CD4-positive, alpha-beta memory T cell (primary cell): Measurements from ENCODE around the gene C19orf44. TPM values are rescaled to one million over a fixed set of nuclear protein-coding genes. Genes with fewer than 3 reads are reported as not detected.
A peak's percentile ranks its signal among the peaks of the same experiment; 100 is the strongest.
"Not testable (repeated sequence)": the region's sequence is repeated elsewhere in the genome, so short reads cannot be mapped to it uniquely, and the experiment has no call there.

Experiments used
- CTCF ChIA-PET: fragments of 350-600 bp; sonication (Branson Sonifier 250); formaldehyde crosslinking; loops from one replicate; lab custom pipeline; 2021; ENCODE audit warnings: inconsistent platforms; ENCODE audit not compliant: partially characterized antibody; lab: Charles Lee
- POLR2A ChIA-PET: fragments of 350-600 bp; sonication (Branson Sonifier 250); formaldehyde crosslinking; loops from one replicate; lab custom pipeline; 2021; ENCODE audit not compliant: partially characterized antibody; lab: Charles Lee
- DNase-seq, 5 donors: peaks; one replicate each; pipeline versions ENCODE4 v3.0.0 to v3.0.0-alpha.2; 2020 to 2022; ENCODE audit warnings: mixed read lengths in 1 of 5
- H3K27ac ChIP-seq: one replicate; pipeline ENCODE4 v1.7.0; 2013; ENCODE audit warnings: low read depth, low read length
- H3K27me3 ChIP-seq: 2 replicates; pipeline ENCODE4 v1.7.0; 2013; ENCODE audit warnings: mild to moderate bottlenecking, low read length, moderate library complexity; ENCODE audit not compliant: insufficient read depth
- H3K36me3 ChIP-seq: 2 replicates; pipeline ENCODE4 v1.7.0; 2013; ENCODE audit warnings: mild to moderate bottlenecking, low read length, moderate library complexity; ENCODE audit not compliant: insufficient read depth
- H3K4me1 ChIP-seq: 2 replicates; pipeline ENCODE4 v1.7.0; 2013; ENCODE audit warnings: mild to moderate bottlenecking, low read length, moderate library complexity; ENCODE audit not compliant: insufficient read depth
- H3K4me3 ChIP-seq, 2 donors: one replicate each; pipeline ENCODE4 v1.7.0; 2013; ENCODE audit warnings: low read length in 2 of 2, mild to moderate bottlenecking in 1 of 2
- H3K9me3 ChIP-seq, 2 donors: one replicate each; pipeline ENCODE4 v1.7.0; 2013; ENCODE audit warnings: low read length in 2 of 2, control low read depth in 1 of 2; ENCODE audit not compliant: control insufficient read depth in 1 of 2
- H3K27ac Mint-ChIP-seq, 7 donors: one replicate each; pipeline ENCODE4 v1.8.0; 2020 to 2021; ENCODE audit warnings: mixed read lengths in 7 of 7, mild to moderate bottlenecking in 6 of 7, inconsistent platforms in 3 of 7, moderate library complexity in 3 of 7
- H3K27me3 Mint-ChIP-seq, 2 donors: one replicate each; pipeline ENCODE4 v1.8.0; 2020 to 2021; ENCODE audit warnings: mixed read lengths in 2 of 2
- H3K36me3 Mint-ChIP-seq, 2 donors: one replicate each; pipeline ENCODE4 v1.8.0; 2020 to 2021; ENCODE audit warnings: mixed read lengths in 2 of 2, inconsistent platforms in 1 of 2, mild to moderate bottlenecking in 1 of 2
- H3K4me1 Mint-ChIP-seq, 4 donors: one replicate each; pipeline ENCODE4 v1.8.0; 2020 to 2021; ENCODE audit warnings: mixed read lengths in 4 of 4, mild to moderate bottlenecking in 1 of 4
- H3K4me3 Mint-ChIP-seq, 8 donors: one replicate each; pipeline ENCODE4 v1.8.0; 2020 to 2021; ENCODE audit warnings: mixed read lengths in 8 of 8, mild to moderate bottlenecking in 7 of 8, moderate library complexity in 6 of 8, inconsistent platforms in 3 of 8
- H3K9me3 Mint-ChIP-seq, 8 donors: one replicate each; pipeline ENCODE4 v1.8.0; 2020 to 2021; ENCODE audit warnings: mixed read lengths in 8 of 8, mild to moderate bottlenecking in 5 of 8, inconsistent platforms in 3 of 8, moderate library complexity in 1 of 8
- intact Hi-C: fragments of 100-400 bp; cut with micrococcal nuclease; formaldehyde crosslinking; loops from one replicate; pipeline ENCODE4 v1.15.1; 2023
- polyA plus RNA-seq, 2 donors: library from polyadenylated mRNA; unstranded; fragments of 300-500 nt; fragmentation: Illumina TruSeq; gene quantifications; one replicate each; pipeline ENCODE4 v1.2.3, GENCODE V29; 2021
- total RNA-seq, 2 experiments: library from RNA; stranded (reverse); gene quantifications; one replicate each; pipeline ENCODE4 v1.2.3, GENCODE V29; 2021

The C19orf44 gene
- total and polyA plus RNA-seq, 4 experiments from 2014 or later, result 0.38 to 6.7 (median 3.1) TPM

DNA sequence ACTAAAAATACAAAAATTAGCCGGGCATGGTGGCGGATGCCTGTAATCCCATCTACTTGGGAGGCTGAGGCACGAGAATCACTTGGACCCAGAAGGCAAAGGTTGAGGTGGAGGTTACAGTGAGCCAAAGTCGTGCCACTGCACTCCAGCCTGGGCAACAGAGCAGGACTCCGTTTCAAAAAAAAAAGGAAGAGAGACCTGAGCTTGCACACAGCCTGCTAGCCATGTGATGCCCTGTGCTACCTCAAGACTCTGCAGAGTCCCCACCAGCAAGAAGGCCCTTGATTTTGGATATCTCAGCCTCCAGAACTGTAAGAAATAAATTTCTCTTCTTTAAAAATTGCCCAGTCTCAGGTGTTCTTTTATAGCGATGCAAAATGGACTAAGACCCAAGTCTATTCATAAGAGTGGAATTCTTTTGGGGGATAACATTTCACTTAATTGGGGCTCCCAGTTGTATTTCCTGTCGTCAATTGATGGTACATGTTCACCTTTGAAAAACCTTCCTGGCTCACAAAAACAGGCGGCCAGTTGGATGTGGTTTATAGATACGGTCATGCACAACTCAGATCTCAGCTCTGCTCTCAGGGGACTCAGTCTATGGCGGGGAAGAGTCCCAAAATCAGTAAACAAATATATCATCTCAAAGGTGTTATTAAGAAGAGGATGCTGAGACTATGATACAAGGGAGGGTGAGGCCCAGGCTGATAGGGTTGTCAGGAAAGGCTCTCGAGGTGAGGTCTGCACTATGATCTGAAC is 48.5 kb downstream of the C19orf44 start:
- CTCF ChIA-PET, result no interaction called here
- H3K27me3 ChIP-seq, result no peaks in the 10 kb centered on the region
- Mint-ChIP-seq H3K36me3 (peaks cover 8 to 13% of the 10 kb centered on the region in 2 donors), H3K27me3 (no peaks in the 10 kb centered on the region), H3K27ac (peak overlapping the region; percentile 34 to 89 (median 67)), H3K4me3 (peak overlapping the region; percentile 2 to 75 (median 48)), H3K9me3 (no peaks in the 10 kb centered on the region), H3K4me1 (peaks cover 25 to 47% (median 35%) of the 10 kb centered on the region in 4 donors)
- no peaks in the 10 kb centered on the region for H3K36me3 ChIP-seq
- no peak overlapping the region for H3K27ac ChIP-seq
- no peak overlapping the region for H3K4me3 ChIP-seq
- H3K9me3 ChIP-seq, result no peaks in the 10 kb centered on the region
- DNase-seq, result peak in 2 of 5 donors; percentile 11 to 19
- intact Hi-C loops, result loop anchor here (5.0 kb wide), 1 partner anchor 72 kb away; the partner anchor contains the start of gene EPS15L1
- POLR2A ChIA-PET, result interaction anchor here (0.6 to 0.9 kb wide), 2 partner anchors 23 to 74 kb away, joined by 3 read pairs; no protein-coding TSS in a partner anchor
- peaks cover 45% of the 10 kb centered on the region for H3K4me1 ChIP-seq

DNA sequence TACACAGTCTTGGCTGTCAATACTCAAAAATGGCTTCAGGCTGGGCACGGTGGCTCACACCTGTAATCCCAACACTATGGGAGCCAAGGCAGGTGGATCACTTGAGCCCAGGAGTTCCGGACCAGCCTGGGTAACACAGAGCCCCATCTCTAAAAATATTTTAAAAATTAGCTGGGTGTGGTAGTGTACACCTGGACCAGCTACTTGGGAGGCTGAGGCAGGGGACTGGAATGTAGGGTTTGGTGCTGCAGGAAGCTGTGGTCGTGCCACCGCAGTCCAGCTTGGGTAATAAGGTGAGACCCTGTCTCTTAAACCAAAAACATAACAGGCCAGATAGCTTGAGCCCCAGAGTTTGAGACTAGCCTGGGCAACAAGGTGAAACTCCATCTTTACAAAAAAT is 52.8 kb downstream of the C19orf44 start:
- no peaks in the 10 kb centered on the region for H3K27me3 Mint-ChIP-seq
- Histone ChIP-seq H3K27ac (no peak overlapping the region), H3K4me3 (no peak overlapping the region), H3K9me3 (no peaks in the 10 kb centered on the region), H3K27me3 (no peaks in the 10 kb centered on the region), H3K36me3 (peaks cover 16% of the 10 kb centered on the region), H3K4me1 (peaks cover 13% of the 10 kb centered on the region)
- peak overlapping the region in 1 of 7 donors; percentile 8 for H3K27ac Mint-ChIP-seq
- no peaks in the 10 kb centered on the region for H3K9me3 Mint-ChIP-seq
- no peak overlapping the region for H3K4me3 Mint-ChIP-seq
- H3K36me3 Mint-ChIP-seq, result peaks cover 19 to 30% of the 10 kb centered on the region in 2 donors
- ChIA-PET CTCF (interaction anchor here (0.9 kb wide), 1 partner anchor 17 kb away, joined by 3 read pairs; no protein-coding TSS in a partner anchor), POLR2A (interaction anchor here (1.2 to 2.0 kb wide), 3 partner anchors 36 to 108 kb away, joined by 3 to 7 read pairs (median 4); no protein-coding TSS in a partner anchor)
- no peak for DNase-seq
- H3K4me1 Mint-ChIP-seq, result peaks cover 11 to 28% (median 15%) of the 10 kb centered on the region in 4 donors
- intact Hi-C loops, result no loop called here

GRCh38 chr19:16551902-16552301 is 55.7 kb downstream of the C19orf44 start:
- H3K27me3 Mint-ChIP-seq, H3K4me3 Mint-ChIP-seq, H3K9me3 ChIP-seq, POLR2A ChIA-PET, H3K27me3 ChIP-seq, H3K4me3 ChIP-seq, CTCF ChIA-PET, intact Hi-C loops, H3K27ac ChIP-seq, DNase-seq, H3K9me3 Mint-ChIP-seq, H3K4me1 ChIP-seq: not testable (repeated sequence)
- Mint-ChIP-seq H3K4me1 (peaks cover 4 to 14% (median 5%) of the 10 kb centered on the region in 4 donors), H3K27ac (peak overlapping the region in 2 of 7 donors; percentile 4 to 36), H3K36me3 (peaks cover 19 to 47% of the 10 kb centered on the region in 2 donors)
- peaks cover 34% of the 10 kb centered on the region for H3K36me3 ChIP-seq

DNA sequence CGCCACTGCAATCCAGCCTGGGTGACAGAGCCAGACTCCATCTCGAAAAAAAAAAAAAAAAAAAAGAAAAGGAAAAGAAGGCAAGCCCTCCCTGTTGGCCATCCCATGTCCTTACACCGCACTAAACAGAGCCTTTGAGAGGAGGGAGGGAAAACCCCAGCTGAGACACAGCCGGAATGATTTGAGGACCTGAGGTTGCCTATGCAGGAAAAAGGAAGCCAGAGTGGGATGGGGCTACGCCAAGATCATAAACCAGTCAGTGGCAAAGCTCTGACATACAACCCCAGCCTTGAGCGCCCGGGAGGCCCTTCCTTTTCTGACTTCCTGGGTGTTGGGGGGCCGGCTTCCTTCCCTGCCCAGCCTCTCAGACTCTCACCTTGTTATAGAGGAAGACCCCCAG is 58.6 kb downstream of the C19orf44 start:
- intact Hi-C loops, result no loop called here
- no peaks in the 10 kb centered on the region for H3K27me3 Mint-ChIP-seq

DNA sequence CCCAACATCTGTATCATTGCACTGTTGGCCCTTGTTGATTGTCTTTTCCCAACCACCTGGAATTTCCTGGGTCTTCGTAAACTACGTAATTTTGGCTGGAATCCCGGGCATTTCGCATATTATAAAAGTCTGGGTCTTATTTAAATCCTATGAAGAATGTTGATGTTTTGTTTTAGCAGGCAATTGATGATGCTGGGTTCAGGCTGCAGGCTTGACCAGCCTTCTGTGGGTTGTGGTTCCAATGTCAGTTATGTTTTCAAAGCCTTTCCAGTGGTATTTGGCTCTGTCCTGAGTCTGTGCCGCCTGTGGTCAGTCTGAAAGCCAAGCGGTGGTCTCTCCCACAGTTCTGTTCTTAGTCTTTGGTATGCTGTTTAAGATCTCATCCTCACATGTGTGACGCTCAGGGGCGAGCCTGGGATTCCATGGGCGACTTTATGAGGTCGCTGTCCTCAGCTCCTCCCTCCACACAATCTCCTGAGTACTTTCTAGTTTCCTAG is 63.6 kb downstream of the C19orf44 start:
- peak overlapping the region in 4 of 7 donors; percentile 3 to 89 (median 38) for H3K27ac Mint-ChIP-seq
- H3K4me1 ChIP-seq, result peaks cover 2% of the 10 kb centered on the region
- ChIA-PET POLR2A (interaction anchor here (1.2 kb wide), 1 partner anchor 17 kb away, joined by 3 read pairs; the partner anchor contains the start of gene CHERP), CTCF (no interaction called here)
- no peaks in the 10 kb centered on the region for H3K27me3 ChIP-seq
- no peaks in the 10 kb centered on the region for H3K9me3 Mint-ChIP-seq
- peaks cover 44% of the 10 kb centered on the region for H3K36me3 ChIP-seq
- H3K27me3 Mint-ChIP-seq, result no peaks in the 10 kb centered on the region
- H3K4me1 Mint-ChIP-seq, result peaks cover 9 to 15% (median 12%) of the 10 kb centered on the region in 4 donors
- DNase-seq, result no peak
- intact Hi-C loops, result no loop called here
- H3K4me3 Mint-ChIP-seq, result no peak overlapping the region
- H3K4me3 ChIP-seq, result no peak overlapping the region
- no peaks in the 10 kb centered on the region for H3K9me3 ChIP-seq
- no peak overlapping the region for H3K27ac ChIP-seq
- peaks cover 37 to 55% of the 10 kb centered on the region in 2 donors for H3K36me3 Mint-ChIP-seq

More for the DNA sequence above, 58.6 kb downstream of the C19orf44 start:
- H3K36me3 Mint-ChIP-seq, result peaks cover 23 to 53% of the 10 kb centered on the region in 2 donors
- Histone ChIP-seq H3K27me3 (no peaks in the 10 kb centered on the region), H3K9me3 (no peaks in the 10 kb centered on the region), H3K4me3 (no peak overlapping the region), H3K27ac (no peak overlapping the region), H3K4me1 (no peaks in the 10 kb centered on the region), H3K36me3 (peaks cover 40% of the 10 kb centered on the region)
- CTCF ChIA-PET, result no interaction called here
- H3K9me3 Mint-ChIP-seq, result no peaks in the 10 kb centered on the region
- DNase-seq, result no peak
- H3K27ac Mint-ChIP-seq, result peak overlapping the region in 3 of 7 donors; percentile 4 to 75 (median 64)
- H3K4me1 Mint-ChIP-seq, result peaks cover 3 to 13% (median 5%) of the 10 kb centered on the region in 4 donors
- H3K4me3 Mint-ChIP-seq, result no peak overlapping the region
- POLR2A ChIA-PET, result interaction anchor here (0.8 kb wide), 1 partner anchor 14 kb away, joined by 3 read pairs; no protein-coding TSS in a partner anchor

GRCh38 chr19:16561382-16561781 is 65.2 kb downstream of the C19orf44 start:
- H3K27ac Mint-ChIP-seq, result peak overlapping the region in 5 of 7 donors; percentile 30 to 86 (median 74)

DNA sequence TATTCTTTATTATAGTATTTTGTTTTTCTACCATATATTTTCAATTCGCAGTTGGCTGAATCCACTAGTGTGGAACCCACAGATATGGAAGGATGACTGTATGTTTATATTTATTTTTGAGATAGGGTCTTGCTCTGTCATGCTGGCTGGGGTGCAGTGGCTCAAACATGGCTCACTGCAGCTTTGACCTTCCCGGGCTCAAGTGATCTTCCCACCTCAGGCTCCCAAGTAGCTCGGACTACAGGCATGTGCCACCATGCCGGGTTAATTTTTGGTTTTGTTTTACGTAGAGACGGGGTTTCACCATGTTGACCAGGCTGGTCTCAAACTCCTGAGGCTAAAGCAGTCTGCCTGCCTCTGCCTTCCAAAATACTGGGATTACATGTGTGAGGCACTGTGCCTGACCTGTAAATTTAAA is 66.4 kb downstream of the C19orf44 start:
- peaks cover 39% of the 10 kb centered on the region for H3K36me3 ChIP-seq
- H3K27me3 ChIP-seq, result no peaks in the 10 kb centered on the region
- no peak overlapping the region for H3K4me3 Mint-ChIP-seq
- intact Hi-C loops, result no loop called here
- H3K9me3 ChIP-seq, result no peaks in the 10 kb centered on the region
- ChIA-PET CTCF (no interaction called here), POLR2A (interaction anchor here (1.6 kb wide), 1 partner anchor 19 kb away, joined by 4 read pairs; no protein-coding TSS in a partner anchor)
- peaks cover 20 to 33% (median 27%) of the 10 kb centered on the region in 4 donors for H3K4me1 Mint-ChIP-seq
- H3K27ac ChIP-seq, result no peak overlapping the region
- no peaks in the 10 kb centered on the region for H3K9me3 Mint-ChIP-seq
- peaks cover 29% of the 10 kb centered on the region for H3K4me1 ChIP-seq
- no peak for DNase-seq
- no peak overlapping the region for H3K4me3 ChIP-seq
- H3K36me3 Mint-ChIP-seq, result peaks cover 43 to 48% of the 10 kb centered on the region in 2 donors
- peak overlapping the region in 1 of 7 donors; percentile 44 for H3K27ac Mint-ChIP-seq
- H3K27me3 Mint-ChIP-seq, result no peaks in the 10 kb centered on the region

More at GRCh38 chr19:16561382-16561781, 65.2 kb downstream of the C19orf44 start:
- no peaks in the 10 kb centered on the region for H3K27me3 ChIP-seq
- no peaks in the 10 kb centered on the region for H3K9me3 ChIP-seq
- Mint-ChIP-seq H3K9me3 (no peaks in the 10 kb centered on the region), H3K4me3 (no peak overlapping the region), H3K4me1 (peaks cover 14 to 25% (median 19%) of the 10 kb centered on the region in 4 donors), H3K36me3 (peaks cover 41 to 49% of the 10 kb centered on the region in 2 donors), H3K27me3 (no peaks in the 10 kb centered on the region)
- intact Hi-C loops, result no loop called here
- H3K27ac ChIP-seq, result no peak overlapping the region
- H3K36me3 ChIP-seq, result peaks cover 34% of the 10 kb centered on the region
- ChIA-PET CTCF (no interaction called here), POLR2A (interaction anchor here (1.6 kb wide), 1 partner anchor 18 kb away, joined by 4 read pairs; no protein-coding TSS in a partner anchor)
- no peak overlapping the region for H3K4me3 ChIP-seq
- DNase-seq, result no peak
- peaks cover 17% of the 10 kb centered on the region for H3K4me1 ChIP-seq
